KG1 (cell line): Measurements from ENCODE around the gene PALLD.
"Not testable (repeated sequence)": the region's sequence is repeated elsewhere in the genome, so short reads cannot be mapped to it uniquely, and the experiment has no call there.

Experiments used
- DNase-seq: peaks from one replicate; lab custom pipeline; 2025; lab: John Stamatoyannopoulos, UW

Gene PALLD

DNA sequence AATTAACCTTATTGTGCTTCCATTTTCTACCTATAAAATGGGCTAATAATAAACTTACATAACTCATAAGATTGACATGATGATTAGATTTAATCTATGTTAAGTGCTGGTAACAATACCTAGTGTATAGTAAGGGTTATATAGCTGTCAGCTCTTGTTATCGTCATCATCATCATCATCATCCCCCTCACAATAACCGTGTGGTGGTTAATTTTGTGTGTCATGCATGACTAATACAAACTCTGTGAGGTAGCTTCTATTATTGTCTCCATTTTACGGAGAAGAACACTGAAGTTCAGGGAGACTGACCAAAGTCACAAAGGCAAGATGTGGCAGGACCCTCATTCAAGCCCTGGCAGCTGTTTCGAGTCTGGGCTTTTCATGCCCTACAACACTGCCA lies 211.3 kb downstream of the PALLD start:
- DNase-seq, result no peak

DNA sequence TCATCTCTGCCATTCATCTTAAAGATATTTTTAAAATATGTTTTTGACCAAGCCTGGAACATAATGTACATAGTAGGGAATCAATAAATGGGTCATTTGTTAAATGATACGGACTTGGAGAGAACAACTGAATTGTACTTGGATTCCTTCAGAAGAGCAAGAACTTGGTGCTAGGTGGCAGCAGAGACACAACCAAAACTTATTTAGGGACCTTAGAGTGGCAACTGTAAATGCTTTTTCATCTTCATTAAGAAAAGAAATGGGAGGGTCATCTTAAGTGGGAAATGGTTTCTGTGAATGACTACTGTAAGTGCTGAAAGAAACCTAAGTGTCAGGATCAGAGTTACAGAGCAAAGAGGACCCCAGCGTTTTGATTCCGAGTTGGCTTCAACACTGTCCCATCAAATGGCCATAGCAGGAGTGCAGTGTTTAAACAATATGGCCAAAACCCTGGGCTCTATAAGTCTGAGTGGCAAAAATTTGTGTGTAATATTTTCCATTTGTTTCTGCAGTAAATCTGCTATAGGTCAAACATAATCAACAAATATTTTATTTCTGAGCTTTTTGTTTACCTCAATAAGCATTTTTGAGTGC lies 213.6 kb downstream of the PALLD start:
- no peak for DNase-seq

DNA sequence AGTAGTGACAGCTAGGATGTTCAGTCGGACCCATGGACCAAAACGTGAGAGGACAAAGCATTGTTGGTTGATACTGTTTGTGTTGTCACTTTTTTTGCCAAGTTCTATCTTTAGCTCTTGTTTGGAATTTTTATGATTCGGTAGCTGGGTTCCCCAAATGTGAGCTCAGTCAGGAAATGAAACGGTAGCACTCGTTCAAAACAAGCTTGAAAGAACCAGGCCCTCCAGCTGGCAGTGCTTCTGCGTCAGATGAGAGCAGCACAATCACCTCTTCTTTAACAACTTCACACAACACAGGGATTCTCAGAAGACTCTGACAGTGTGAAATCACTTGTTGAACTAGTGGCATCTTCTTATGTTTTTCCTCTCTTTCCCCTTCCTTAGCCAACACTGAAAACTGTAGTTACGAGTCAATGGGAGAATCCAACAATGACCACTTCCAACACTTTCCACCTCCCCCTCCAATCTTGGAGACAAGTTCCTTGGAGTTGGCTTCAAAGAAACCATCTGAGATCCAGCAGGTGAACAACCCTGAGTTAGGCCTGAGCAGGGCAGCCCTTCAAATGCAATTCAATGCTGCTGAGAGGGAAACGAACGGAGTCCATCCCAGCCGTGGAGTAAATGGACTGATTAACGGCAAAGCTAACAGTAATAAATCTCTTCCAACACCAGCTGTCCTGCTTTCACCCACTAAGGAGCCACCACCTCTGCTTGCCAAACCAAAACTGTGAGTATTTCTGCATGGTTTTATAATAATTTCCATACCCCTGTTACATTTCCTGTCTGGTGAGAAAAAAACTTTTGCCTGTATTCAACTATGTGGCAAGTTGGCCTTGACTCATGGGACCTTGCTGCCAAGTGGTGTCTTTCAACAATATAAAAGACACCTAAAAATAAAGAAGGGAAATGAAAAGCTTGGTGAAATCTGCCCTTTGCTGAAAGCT lies 214.6 kb downstream of the PALLD start:
- no peak for DNase-seq

DNA sequence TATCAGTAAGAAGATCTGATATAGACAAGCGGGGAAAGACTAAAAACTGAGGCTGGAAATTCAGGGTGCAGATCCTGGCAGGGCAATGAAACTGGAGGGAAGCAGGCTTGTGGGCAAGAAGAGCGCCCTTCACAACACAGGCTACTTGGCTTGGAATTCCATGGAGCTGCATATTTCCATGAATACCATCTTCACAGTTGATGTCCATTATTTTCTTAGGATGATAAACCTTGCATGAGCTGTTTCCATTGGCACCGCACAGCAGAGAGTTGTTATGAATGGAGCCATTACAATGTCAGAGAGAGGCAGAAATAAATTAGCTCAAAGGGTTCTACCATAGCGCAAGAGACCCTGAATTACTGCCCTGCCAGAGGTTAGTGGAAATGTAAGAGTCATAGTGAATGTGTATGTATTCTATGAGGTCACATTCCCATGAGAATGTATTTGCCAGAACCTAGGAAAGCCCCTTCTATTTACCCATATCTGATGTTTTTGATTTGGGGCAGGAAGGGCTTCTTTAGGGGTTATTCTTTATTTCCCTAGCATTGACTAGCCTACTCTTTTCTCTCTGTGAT lies 215.6 kb downstream of the PALLD start:
- DNase-seq, result no peak

DNA sequence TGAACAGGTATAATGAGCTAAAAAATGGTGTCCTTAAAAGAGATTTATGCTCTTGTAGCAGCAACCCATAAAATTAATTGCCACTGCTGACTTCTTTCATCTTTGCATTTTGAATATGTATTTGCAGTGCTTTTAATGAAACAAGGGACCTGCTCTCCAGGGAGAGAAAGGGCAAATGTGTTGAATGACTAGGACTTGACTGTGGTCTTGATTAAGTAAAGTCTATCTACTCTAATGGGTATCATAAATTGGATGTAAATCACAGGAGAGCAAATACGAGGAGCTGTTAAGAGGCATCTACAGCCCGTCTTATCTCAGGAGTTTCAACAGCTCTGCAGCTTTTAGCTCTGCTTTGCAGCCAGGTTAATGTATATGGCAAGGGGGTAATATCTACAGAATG lies 216.4 kb downstream of the PALLD start:
- DNase-seq, result no peak

DNA sequence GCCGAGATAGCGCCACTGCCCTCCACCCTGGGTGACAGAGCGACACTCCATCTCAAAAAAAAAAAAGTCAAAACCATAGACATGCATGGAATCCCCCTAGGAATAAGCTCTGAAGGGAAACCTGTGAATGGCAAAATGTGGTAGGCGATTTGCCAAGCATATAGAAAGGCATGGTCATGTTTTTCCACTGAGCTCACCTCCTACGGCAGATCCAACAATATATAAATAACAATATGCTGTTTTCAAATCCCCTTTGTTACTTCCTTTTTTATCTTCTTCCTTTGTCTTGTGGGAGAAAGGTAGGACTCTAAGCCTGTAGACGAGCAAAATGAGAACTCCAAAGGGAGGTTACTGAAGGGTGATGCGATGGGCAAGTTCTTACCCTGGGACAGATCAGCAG lies 219.0 kb downstream of the PALLD start:
- DNase-seq, result no peak

DNA sequence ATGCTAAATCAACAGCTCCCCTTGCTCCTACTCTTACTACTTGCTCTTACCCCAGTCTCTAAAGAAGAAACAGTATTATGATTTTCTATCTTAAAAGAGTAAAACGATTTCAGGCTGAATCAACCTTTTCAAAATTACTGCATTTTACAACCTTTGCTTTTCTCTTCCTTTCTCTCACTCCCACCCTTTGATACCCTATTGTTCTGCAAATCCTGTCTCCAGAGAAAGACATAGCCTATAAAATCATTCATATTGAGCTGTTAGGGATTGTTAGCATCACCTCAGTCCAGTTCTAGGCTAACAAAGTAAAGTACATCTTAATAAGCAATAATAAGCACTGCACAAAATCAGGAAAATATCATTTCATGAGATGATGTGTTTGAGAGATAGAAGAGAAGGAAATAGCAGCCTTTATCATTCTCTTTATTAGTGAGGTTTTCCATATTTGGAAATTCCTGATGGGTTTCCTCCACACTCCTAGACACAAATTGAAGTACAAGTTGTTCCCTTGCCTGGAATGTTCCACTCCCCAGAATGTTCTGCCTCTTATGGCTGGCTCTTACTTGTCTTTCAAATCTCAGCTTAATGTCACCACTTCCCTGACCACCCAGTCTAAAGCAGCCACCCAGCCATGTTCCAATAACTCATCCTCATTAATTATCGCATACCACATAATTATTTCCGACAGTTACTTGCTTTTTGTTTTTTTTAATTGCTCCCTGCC lies 219.7 kb downstream of the PALLD start:
- no peak for DNase-seq

DNA sequence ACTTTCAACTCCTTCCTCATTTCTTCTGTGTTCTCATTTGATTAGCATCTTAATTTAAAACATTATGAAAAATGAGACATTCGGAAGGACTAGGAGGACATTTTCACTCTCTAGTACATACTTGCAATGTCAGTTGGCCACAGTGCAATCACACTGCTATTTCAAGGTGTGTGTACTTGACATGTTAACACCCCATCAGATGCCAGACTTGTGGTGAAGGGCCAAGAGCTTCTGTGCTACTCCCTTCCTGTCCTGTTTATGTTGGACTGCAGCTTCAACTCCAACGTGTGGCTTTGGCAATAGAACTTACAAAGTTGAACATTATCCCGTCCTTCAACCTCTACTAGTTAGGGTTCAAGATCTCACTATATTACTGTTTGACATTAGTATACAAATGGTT lies 221.0 kb downstream of the PALLD start:
- no peak for DNase-seq

DNA sequence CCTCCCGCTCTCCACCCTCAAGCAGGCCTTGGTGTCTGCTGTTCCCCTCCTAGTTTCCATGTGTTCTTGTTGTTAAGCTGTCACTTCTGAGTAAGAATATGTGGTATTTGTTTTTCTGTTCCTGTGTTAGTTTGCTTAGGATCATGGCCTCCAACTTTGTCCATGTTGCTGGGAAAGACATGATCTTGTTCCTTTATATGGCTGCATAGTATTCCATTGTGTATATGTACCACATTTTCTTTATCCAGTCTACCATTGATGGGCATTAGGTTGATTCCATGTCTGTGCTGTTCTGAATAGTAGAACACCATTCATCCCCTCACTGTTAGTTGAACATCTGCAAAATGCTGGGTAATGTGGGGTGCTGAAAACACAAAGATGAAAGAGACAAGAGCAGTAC lies 222.9 kb downstream of the PALLD start:
- no peak for DNase-seq

DNA sequence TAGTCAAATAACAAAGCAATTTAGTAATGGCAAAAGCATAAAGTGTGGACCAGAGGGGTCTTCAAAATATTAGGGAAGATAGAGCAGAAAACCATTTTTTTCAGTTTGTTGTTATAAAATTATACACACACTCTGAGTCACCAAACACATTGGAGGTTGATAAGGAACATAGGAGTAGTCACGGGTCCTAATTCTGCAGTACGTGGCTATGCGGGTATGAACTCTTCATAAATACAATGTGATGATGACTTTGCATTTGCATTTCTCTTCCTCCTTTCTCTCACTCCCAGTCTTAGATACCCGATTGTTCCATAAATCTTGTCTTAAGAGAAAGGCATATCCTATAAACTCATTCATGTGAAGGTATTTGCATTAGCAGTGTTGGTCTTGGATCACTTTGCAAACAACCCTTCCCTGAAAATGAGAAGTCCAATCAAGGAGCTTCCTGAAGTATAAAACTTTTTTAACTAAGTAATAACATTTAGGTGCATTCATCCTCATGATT lies 223.6 kb downstream of the PALLD start:
- DNase-seq, result no peak

DNA sequence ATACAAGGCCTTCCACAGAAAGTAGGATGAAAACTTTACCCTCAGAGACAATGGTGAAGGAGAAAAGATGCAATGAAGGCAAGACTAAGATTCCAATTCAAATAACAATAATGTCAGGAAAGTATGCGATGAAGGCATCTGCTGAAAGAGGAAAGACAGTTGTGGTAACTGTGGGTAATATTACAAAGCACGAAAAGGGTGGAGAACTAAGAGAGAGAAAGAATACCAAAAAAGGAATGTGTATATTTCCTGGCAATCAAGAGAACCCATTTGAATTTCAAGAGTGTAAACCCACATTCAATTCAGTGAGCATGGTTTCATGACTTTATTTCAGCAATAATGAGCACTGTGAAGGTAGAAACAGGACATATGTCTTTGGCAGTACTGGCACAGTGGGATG lies 225.5 kb downstream of the PALLD start:
- DNase-seq, result no peak

DNA sequence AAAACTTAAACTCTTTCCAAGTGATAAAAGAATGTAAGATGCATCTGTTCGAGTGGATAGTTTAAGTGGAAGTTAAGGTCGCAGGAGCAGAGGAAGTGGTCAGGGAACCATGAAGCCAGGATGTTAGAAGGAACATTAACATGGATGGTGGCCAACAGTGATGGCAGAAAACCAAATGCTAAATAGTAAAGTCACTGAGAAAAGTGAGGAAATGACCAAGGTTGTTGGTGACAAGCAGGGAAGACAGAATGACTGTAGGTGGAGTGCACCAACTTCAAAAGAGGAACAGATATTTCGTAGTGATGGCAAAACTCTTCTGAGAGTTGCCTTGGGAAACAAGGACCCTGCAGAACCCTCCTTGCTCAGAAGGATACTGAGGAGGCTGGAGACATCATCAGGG lies 226.2 kb downstream of the PALLD start:
- DNase-seq, result no peak

DNA sequence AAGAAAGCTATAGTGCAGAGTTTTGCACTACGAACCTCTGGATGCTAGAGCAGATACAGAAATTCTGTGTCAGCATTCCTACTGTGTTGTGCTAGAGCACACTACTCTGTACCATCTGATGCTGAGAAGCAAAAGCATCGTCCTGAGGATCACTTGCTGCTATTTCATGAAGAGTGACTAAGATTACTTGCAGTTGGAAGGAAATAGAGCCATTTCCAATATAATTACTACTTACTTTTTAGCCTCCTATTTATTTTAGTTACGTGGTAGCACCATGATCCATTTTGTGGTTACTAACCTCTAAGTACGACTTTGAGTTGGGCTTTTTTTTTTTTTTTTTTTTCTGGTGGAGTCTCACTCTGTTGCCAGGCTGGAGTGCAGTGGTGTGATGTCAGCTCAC lies 226.7 kb downstream of the PALLD start:
- DNase-seq, result no peak

DNA sequence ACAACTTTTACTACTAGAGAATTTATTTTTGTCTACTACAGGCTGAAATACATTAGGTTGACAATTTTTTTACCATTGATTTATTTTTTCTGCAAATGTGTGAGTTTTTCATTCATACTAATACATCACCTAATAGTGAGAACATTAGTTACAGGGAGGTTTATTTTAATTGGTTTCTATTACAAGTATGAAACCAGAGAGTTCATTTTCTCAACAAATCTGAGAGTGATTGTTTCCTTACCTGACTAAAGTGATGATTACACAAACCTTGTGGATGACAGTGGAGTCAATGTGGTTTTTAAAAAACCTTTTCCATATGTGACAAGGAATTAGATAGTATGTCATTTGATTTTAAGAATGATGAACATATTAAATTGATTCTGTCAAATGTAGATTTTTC lies 227.4 kb downstream of the PALLD start:
- DNase-seq, result no peak

DNA sequence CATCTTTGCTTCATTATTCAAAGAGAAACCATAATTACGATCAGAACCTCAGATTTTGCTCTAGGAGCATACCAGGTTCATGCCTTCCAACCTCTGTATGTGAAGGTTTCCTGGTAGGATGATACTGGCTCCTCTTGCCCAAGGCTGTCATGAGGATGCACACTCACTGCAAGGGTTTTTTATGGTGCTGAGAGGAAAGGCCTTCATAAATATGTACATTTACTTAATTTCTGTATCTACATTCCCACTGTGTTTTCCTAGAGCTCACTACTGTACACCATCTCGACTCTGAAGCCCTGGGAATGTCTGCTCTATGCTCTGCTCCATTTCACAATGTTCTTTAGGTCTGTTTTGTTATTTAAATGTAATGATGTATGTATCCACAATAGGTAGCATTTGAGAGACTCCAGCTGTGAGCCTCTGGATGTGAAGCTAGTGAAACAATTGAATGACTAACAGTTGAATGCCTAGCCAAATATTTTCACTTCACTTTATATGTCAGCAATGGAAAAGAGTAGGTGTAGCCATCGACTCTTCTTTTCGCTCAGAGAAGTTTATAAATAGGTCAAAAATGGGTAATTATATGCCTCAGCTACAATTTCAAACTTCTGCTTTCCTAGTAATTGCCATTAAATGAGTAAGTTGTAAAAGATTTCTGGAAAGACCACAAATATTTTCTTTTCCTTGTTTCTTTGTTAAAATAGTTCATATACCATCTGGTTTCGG lies 228.0 kb downstream of the PALLD start:
- no peak for DNase-seq

DNA sequence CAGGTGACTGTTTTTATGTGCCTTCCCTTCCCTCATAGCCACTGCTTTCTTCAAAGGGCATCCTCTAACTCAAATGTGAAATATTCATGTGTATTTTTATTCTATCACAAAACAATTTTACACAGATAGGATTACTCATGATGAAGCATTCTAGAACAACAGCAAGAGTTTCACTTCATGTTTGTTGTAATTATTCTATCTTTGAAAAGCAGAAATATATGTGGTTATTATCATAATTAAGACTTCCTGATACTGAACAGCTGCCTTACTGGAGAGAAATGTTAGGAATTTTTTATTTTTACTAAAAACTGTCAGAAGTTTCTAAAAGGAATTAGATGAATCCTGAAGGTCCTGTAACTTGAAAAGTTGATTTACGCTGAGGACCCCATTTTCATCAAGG lies 229.1 kb downstream of the PALLD start:
- DNase-seq, result no peak

DNA sequence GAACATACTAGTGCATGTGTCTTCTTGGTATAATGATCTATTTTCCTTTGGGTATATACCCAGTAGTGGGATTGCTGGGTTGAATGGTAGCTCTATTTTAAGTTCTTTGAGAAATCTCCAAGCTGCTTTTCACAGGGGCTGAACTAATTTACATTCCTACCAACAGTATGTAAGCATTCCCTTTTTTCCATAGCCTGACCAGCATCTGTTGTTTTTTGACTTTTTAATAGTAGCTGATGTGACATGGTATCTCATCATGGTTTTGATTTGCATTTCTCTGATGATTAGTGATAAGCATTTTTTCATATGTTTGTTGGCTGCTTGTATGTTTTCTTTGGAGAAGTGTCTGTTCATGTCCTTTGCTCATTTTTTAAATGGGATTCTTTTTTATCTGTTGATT lies 230.3 kb downstream of the PALLD start:
- DNase-seq, result not testable (repeated sequence)

DNA sequence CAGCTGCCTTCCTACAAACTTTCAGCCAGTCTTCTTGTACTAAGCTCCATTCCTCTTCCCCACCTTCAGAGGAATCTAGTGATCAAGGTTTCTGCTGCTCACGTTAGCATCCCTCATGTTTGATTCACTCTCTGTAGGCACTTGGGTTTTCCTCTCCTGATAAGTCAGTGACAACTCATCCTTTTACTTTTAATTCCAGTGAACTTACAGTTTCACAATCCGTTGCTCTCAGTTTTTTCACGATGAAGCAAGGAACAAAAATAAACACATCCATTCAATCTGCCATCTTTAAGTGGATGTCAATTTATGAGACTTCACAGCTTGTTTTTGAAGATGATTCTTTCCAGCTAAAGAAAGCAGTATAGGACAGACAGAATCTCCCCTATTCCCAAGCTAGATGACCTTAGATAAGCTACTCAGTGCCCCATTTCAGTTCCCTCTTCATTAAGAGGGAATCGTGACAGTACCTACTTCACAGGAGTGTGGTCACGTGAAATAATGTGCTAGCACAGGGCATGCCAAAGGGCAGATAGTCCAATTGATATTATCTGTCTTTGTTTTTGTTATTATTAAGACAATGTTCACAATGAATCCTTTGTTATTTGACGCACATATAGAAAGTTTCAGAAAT lies 234.3 kb downstream of the PALLD start:
- no peak for DNase-seq

DNA sequence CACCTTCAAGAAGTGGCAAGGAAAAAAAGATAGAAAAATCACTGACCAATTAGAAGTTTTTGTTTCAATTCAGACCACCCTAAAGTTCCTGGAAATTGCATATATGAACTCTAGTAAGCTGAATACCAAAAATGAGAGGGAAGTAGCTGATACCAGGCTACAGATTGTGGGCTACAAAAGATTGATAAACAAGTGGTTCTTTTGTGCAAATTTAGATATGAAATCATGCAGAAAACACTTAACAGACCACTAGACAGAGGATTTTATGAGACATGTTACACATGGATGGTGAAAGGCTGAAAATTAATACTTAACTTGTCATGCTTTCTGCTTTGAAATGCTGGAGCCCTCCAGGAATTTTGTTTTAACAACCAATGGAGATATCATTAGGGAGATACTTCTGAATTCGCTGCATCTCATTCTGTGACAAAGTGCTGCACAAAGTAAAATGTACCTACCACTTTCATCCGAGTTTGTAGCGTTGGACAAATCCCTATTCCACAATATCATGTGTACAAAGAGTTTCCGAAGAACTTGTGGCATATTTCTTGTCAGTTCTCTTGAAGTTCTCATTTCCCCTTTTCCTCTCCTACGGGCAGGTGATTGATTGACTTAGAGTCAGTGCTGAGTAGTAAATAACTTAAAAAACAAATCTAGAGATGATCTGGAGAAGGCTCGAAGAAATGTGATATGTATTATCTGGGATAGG lies 235.0 kb downstream of the PALLD start:
- no peak for DNase-seq

DNA sequence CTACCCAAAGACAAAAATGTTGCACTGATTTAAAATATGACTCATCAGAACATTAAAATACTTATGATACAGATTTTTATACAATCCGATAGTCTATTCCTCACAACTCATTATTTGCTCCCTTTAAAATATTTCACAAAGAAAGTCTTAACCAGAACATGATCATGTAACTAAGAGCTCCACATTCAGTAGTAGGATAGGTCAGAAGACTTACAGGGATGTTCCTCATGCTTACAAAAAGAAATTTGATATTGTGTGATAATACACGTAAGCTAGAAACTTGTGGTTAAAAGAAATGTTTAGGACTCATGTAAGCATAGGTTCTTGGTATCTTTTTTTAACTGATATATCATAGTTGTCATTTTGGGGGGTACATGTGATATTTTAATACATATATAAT lies 235.9 kb downstream of the PALLD start:
- no peak for DNase-seq
